GM13977 (cell line): ENCODE measurements around the gene POC5.

Source experiments
- DNase-seq: peaks from one replicate; pipeline ENCODE4 v3.0.0; 2012; ENCODE audit warnings: low spot score
- in situ Hi-C: fragments of 300-500 bp; cut with MboI; formaldehyde crosslinking; loops from one replicate; pipeline ENCODE4 v1.12.0; 2022; ENCODE audit warnings: low sequenced_read_pairs, low pct_unique_long_range_greater_than_20kb, mixed read lengths, inconsistent platforms; ENCODE audit not compliant: unreplicated experiment
- TF ChIP-seq, protein P1 (sequence below): IDR thresholded peaks from 2 replicates; pipeline ENCODE4 v1.5.1; 2012; ENCODE audit warnings: mild to moderate bottlenecking, control low read depth; ENCODE audit not compliant: insufficient read depth; ENCODE audit errors: extremely low read depth, missing control alignments

POC5 gene

DNA sequence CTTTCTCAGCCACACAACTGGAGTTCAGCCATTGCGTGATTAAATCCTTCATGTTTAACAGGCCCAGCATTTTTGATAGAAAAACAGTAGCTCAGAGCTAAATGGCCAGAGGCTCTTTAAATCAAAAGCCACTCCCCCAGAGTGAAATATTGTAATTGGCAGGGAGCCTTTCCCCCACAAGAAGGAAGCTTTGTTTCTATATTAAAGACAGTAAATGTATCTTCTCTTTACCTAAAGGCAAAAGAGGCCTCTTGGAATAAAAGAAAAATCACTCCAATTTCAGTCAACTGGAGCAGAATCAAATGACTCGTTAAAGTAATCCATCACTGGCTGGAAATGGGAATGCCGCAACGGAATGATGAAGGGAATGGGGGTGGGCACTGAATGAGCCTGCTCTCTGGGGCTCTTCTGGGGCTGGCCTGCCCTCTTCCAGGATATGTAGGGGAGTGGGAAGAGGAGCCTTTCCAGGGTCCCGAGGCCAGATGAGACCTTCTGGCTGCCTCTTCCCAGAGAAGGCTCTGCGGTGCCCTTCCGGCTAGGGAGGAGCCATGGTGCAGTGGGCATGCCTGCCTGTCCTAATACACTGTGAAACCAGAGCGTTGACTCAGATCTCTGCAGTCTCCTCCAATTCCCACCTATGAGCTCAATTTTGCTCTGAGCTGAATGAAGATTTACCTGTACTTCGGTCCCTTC, 60.8 kb downstream of the POC5 start:
- DNase-seq: no peak
- in situ Hi-C loops: no loop called here
- TF ChIP-seq, protein P1, sequence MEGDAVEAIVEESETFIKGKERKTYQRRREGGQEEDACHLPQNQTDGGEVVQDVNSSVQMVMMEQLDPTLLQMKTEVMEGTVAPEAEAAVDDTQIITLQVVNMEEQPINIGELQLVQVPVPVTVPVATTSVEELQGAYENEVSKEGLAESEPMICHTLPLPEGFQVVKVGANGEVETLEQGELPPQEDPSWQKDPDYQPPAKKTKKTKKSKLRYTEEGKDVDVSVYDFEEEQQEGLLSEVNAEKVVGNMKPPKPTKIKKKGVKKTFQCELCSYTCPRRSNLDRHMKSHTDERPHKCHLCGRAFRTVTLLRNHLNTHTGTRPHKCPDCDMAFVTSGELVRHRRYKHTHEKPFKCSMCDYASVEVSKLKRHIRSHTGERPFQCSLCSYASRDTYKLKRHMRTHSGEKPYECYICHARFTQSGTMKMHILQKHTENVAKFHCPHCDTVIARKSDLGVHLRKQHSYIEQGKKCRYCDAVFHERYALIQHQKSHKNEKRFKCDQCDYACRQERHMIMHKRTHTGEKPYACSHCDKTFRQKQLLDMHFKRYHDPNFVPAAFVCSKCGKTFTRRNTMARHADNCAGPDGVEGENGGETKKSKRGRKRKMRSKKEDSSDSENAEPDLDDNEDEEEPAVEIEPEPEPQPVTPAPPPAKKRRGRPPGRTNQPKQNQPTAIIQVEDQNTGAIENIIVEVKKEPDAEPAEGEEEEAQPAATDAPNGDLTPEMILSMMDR: no peak

DNA sequence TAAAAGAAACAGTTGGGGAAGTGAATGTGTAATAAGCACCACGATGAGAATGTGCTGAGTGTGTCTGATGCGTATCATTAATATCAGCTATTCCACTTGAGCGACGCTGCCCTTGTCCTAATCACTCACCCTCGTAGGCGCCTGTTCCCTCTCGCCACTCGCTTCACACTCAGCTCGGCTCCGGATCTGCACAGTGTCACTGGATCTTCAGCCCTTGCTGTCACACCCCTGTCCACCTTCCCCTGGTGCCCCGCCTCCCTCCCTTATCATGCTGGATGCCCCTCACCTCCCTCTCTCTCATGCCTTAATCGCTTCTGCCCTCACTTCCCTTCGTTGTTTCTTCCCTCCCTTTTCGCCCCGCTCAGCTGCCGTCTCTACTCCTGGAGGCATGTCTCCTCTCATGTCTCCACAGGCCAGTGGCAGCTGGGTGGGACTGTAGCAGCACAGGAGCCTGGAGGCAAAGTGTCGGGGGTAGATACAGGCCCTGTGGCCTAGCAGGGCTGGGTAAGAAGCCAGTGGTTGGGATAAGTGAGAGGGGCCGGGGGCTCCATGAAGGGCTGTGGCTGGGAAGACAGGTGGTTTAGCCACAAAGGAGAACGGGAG, 62.4 kb downstream of the POC5 start:
- DNase-seq: no peak
- in situ Hi-C loops: no loop called here
- TF ChIP-seq, protein P1: no peak

DNA sequence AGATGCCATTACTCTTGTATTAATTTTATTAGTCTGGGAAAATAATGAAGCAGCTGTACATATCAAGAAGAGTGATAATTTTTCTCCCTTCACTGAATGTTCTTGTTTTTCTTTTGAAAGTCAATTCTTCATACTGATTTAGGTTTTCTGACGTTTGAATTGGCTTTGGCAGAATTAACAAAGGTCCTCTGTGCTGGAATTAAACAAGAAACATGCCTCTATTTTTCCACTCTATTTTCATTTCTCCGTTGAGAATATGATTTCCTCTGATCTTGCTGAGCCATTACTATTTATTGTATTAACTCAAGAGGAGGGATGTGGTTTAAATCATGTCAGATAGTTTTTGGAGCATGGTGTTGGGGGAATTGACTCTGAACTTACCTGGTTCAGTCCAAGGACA, 63.7 kb downstream of the POC5 start:
- in situ Hi-C loops: no loop called here
- no peak for DNase-seq
- TF ChIP-seq, protein P1: no peak

DNA sequence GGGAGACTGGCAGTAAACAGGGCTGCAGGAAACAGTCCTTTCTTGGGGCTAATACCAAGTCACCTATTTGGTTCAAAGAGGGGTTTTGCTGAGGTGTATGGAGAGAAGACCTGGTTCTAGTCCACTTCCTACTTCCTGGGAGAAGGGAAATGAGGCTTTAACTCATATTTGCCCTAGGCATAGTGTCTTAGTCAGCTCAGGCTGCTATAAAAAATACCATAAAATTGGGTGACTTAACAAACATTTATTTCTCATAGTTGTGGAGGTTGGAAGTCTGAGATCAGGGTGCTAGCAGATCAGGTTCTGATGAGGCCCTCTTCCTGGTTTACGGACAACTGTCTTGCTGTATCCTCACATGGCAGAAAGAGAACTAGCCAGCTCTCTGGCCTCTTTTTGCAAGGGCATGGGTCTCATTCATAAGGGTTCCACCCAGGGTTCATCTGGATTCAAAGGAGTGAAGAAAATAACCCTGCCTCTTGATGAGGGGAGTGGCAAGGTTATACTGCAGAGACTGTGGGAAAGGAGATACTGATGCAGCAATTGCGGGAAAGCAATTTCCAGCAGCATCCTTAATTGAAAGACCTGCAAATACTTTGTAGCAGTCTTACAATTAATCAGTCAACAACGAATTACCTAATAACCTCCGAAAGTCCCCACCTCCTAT, 65.5 kb downstream of the POC5 start:
- in situ Hi-C loops: no loop called here
- TF ChIP-seq, protein P1: no peak
- no peak for DNase-seq

DNA sequence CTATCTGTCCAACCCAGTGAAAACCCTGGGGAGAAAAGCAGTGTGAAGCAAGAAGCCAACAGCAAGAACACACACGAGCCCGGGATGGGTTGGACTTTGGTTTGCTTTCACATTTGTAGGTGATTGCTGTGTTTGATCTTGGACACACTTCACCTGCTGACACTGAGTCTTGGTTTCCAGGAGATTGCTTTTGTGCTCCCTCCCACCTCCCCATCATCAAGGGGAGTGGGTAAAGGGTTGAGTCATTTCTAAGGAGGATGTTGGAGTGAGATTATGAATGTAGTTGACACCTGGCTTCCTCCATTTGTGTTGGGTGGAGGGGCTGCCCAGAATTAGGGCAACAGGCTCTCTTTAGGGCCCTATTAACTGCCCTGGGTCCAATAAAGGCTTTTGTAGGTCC, 68.5 kb downstream of the POC5 start:
- TF ChIP-seq, protein P1: no peak
- in situ Hi-C loops: no loop called here
- DNase-seq: peak; percentile 64

DNA sequence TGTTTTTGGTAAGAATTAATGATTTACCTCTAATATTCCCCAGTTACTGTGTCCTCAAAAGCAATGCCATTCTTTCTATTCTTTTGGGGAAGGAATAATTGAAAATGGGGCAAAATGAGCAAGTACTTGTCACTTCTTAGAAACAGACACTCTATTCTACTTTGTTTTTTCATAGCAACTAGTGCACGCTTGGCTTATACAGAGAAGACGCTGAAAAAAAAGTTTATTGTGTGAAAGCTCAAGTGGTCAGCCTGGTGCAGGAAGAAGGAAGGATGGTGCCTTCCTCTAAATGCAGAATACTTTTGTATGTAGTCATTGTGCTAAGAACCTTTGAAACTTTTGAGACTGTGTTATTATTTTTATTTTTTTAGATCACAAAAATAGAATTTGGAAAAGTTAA, 76.4 kb downstream of the POC5 start:
- TF ChIP-seq, protein P1: no peak
- in situ Hi-C loops: no loop called here
- DNase-seq: no peak
